T-cell (primary cell): ENCODE measurements around the gene B4GALT5. TPM values are rescaled to one million over a fixed set of nuclear protein-coding genes. Genes with fewer than 3 reads are reported as not detected.

ENCODE experiments used
- ATAC-seq, 4 experiments: fragments of 200-7000 bp in 3 of 4; fragments of 150-1000 bp in 1 of 4; cut with Tn5 transposase; replicated peaks in 1 of 4; 1 replicate in 3 of 4; 2 replicates in 1 of 4; pipeline ENCODE4 v1.10.0; 2021; ENCODE audit warnings: moderate library complexity in 3 of 4, mild to moderate bottlenecking in 2 of 4, moderate number of reproducible peaks in 1 of 4
- CTCF ChIA-PET, 2 donors: fragments of 300-600 bp; sonication (Branson Sonifier 250); formaldehyde crosslinking; loops; one replicate each; lab custom pipeline; 2022; ENCODE audit warnings: antibody characterized with exemption in 2 of 2; lab: Charles Lee
- POLR2A ChIA-PET, 2 donors: fragments of 300-600 bp; sonication (Branson Sonifier 250); formaldehyde crosslinking; loops; one replicate each; lab custom pipeline; 2022; ENCODE audit warnings: antibody characterized with exemption in 2 of 2; lab: Charles Lee
- DNase-seq, 35 experiments: peaks; one replicate each; pipeline versions ENCODE4 v3.0.0 to v3.0.0-alpha.2; 2013 to 2023
- H3K27ac ChIP-seq: one replicate; pipeline ENCODE4 v1.5.1; 2013; ENCODE audit warnings: low read length
- H3K27me3 ChIP-seq, 2 experiments: replicated peaks in 1 of 2; 1 replicate in 1 of 2; 2 replicates in 1 of 2; pipeline versions ENCODE4 v1.6.1 to v1.7.0; 2013; ENCODE audit warnings: low read length in 1 of 2, mixed read lengths in 1 of 2; ENCODE audit not compliant: control insufficient read depth in 2 of 2, insufficient read depth in 2 of 2; ENCODE audit errors: extremely low read depth in 1 of 2
- H3K36me3 ChIP-seq, 2 donors: 1 replicate in 1 of 2; 2 replicates in 1 of 2; pipeline versions ENCODE4 v1.6.1 to v1.7.0; 2013; ENCODE audit warnings: low read length in 1 of 2; ENCODE audit not compliant: control insufficient read depth in 2 of 2, insufficient read depth in 1 of 2; ENCODE audit errors: extremely low read depth in 1 of 2
- H3K4me1 ChIP-seq, 2 experiments: 1 replicate in 1 of 2; 2 replicates in 1 of 2; pipeline versions ENCODE4 v1.6.1 to v1.7.0; 2013; ENCODE audit warnings: low read length in 2 of 2, mixed read lengths in 1 of 2; ENCODE audit not compliant: insufficient read depth in 2 of 2, control insufficient read depth in 1 of 2; ENCODE audit errors: extremely low read depth in 1 of 2
- H3K4me3 ChIP-seq, 2 donors: 1 replicate in 1 of 2; 2 replicates in 1 of 2; pipeline versions ENCODE4 v1.5.1 to v1.7.0; 2013; ENCODE audit warnings: mild to moderate bottlenecking in 2 of 2, low read length in 1 of 2, moderate library complexity in 1 of 2; ENCODE audit not compliant: control insufficient read depth in 1 of 2; ENCODE audit errors: extremely low read depth in 1 of 2
- H3K9me3 ChIP-seq: 2 replicates; pipeline ENCODE4 v1.7.0; 2013
- H3K27ac Mint-ChIP-seq, 2 donors: one replicate each; pipeline ENCODE4 v1.8.0; 2020 to 2021; ENCODE audit warnings: mild to moderate bottlenecking in 2 of 2, mixed read lengths in 2 of 2
- H3K27me3 Mint-ChIP-seq, 2 donors: one replicate each; pipeline ENCODE4 v1.8.0; 2021 to 2022; ENCODE audit warnings: mixed read lengths in 2 of 2
- H3K36me3 Mint-ChIP-seq: one replicate; pipeline ENCODE4 v1.8.0; 2021; ENCODE audit warnings: mixed read lengths
- H3K4me1 Mint-ChIP-seq, 3 donors: one replicate each; pipeline ENCODE4 v1.8.0; 2020 to 2022; ENCODE audit warnings: mixed read lengths in 3 of 3, mild to moderate bottlenecking in 1 of 3
- H3K4me3 Mint-ChIP-seq, 3 donors: one replicate each; pipeline ENCODE4 v1.8.0; 2020 to 2022; ENCODE audit warnings: mild to moderate bottlenecking in 3 of 3, mixed read lengths in 3 of 3, moderate library complexity in 3 of 3
- H3K9me3 Mint-ChIP-seq, 3 donors: one replicate each; pipeline ENCODE4 v1.8.0; 2020 to 2022; ENCODE audit warnings: mixed read lengths in 3 of 3
- WGBS: methylation state at CpG from one replicate; pipeline ENCODE4 v1.1.5; 2013; ENCODE audit warnings: missing lambda C conversion rate; ENCODE audit not compliant: insufficient coverage; 5-methylcytosine and 5-hydroxymethylcytosine counted together
- total RNA-seq, 35 experiments: library from RNA in 6 of 35; stranded (reverse) in 6 of 35; fragments of 120-200 nt in 1 of 35; gene quantifications; one replicate each; pipeline versions ENCODE4 v1.2.1 to v1.2.4 and lab custom pipeline; 2013 to 2026

B4GALT5 gene
- total RNA-seq, 5 donors from 2014 or later (not counting 1 experiment from before 2014, with no cell fraction given), result 4.6 to 11.9 (median 9.2) TPM

GRCh38 chr20:49712996-49713752, 504 bp downstream of the B4GALT5 start:
- peak; percentile 66 to 73 (median 68) for ATAC-seq
- no peaks in the 10 kb centered on the region for H3K9me3 Mint-ChIP-seq
- ChIA-PET POLR2A (no interaction called here), CTCF (interaction anchor here in 1 of 2 donors (0.6 kb wide), 1 partner anchor 114 kb away, joined by 4 read pairs; no protein-coding TSS in a partner anchor)
- peak overlapping the region; percentile 83 to 88 (median 87) for H3K4me3 Mint-ChIP-seq
- peaks cover 0 to 3% of the 10 kb centered on the region in 2 donors for H3K27me3 Mint-ChIP-seq
- Histone ChIP-seq H3K4me1 (peaks cover 4 to 16% of the 10 kb centered on the region in 2 experiments), H3K36me3 (no peaks in the 10 kb centered on the region), H3K4me3 (peak overlapping the region; percentile 66 to 74), H3K27ac (peak overlapping the region; percentile 60), H3K27me3 (no peaks in the 10 kb centered on the region), H3K9me3 (no peaks in the 10 kb centered on the region)
- no peaks in the 10 kb centered on the region for H3K36me3 Mint-ChIP-seq
- under 1% methylated on average over 71 of the region's 71 CpGs for WGBS
- peak in 20 of 35 experiments; percentile 1 to 59 (median 18) for DNase-seq
- H3K27ac Mint-ChIP-seq, result peak overlapping the region; percentile 55 to 73
- peaks cover 36 to 59% (median 45%) of the 10 kb centered on the region in 3 donors for H3K4me1 Mint-ChIP-seq

DNA sequence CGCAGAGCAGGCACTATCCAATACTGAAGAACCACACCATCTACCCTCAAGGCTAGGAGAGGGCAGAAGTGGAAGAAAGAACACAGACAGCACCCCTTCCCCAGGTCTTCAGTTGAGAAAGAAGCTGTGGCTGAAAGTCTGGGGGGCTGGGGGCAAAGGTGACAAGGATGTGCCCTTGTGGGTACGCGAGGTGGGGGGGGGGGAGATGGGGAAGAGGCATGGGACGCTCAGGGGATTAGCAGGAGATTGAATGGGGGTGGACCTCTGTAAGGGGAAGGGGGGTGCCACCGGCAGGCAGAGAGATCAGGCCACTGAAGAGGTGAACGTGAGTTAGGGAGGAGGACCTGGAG, 1.1 kb downstream of the B4GALT5 start:
- H3K27ac Mint-ChIP-seq, result peak overlapping the region; percentile 61 to 64
- peaks cover 36 to 57% (median 45%) of the 10 kb centered on the region in 3 donors for H3K4me1 Mint-ChIP-seq
- DNase-seq, result peak in 1 of 35 experiments; percentile 1

GRCh38 chr20:49712118-49712517, 1.6 kb downstream of the B4GALT5 start:
- H3K4me3 ChIP-seq, result peak overlapping the region in 1 of 2 donors; percentile 66
- no peaks in the 10 kb centered on the region for H3K36me3 Mint-ChIP-seq
- no peak for ATAC-seq
- no peaks in the 10 kb centered on the region for H3K27me3 Mint-ChIP-seq
- peak overlapping the region; percentile 23 to 35 for H3K27ac Mint-ChIP-seq
- H3K4me1 Mint-ChIP-seq, result peaks cover 36 to 59% (median 46%) of the 10 kb centered on the region in 3 donors
- WGBS, result no CpG with 5 or more reads among the region's 4 CpGs
- peaks cover 4 to 20% of the 10 kb centered on the region in 2 experiments for H3K4me1 ChIP-seq
- H3K9me3 ChIP-seq, result no peaks in the 10 kb centered on the region
- DNase-seq, result no peak
- ChIA-PET POLR2A (interaction anchor here in 1 of 2 donors (0.6 kb wide), 1 partner anchor 9 kb away, joined by 3 read pairs; no protein-coding TSS in a partner anchor), CTCF (no interaction called here)
- H3K9me3 Mint-ChIP-seq, result no peaks in the 10 kb centered on the region
- no peaks in the 10 kb centered on the region for H3K27me3 ChIP-seq
- H3K36me3 ChIP-seq, result no peaks in the 10 kb centered on the region
- no peak overlapping the region for H3K27ac ChIP-seq
- H3K4me3 Mint-ChIP-seq, result peak overlapping the region; percentile 83 to 88 (median 87)

More for the DNA sequence above, 1.1 kb downstream of the B4GALT5 start:
- ChIA-PET POLR2A (interaction anchor here in 1 of 2 donors (0.6 kb wide), 1 partner anchor 9 kb away, joined by 3 read pairs; no protein-coding TSS in a partner anchor), CTCF (interaction anchor here in 1 of 2 donors (0.6 kb wide), 1 partner anchor 115 kb away, joined by 4 read pairs; no protein-coding TSS in a partner anchor)
- no peak for ATAC-seq
- H3K36me3 ChIP-seq, result no peaks in the 10 kb centered on the region
- H3K9me3 ChIP-seq, result no peaks in the 10 kb centered on the region
- H3K4me3 Mint-ChIP-seq, result peak overlapping the region; percentile 83 to 88 (median 87)
- 21% methylated on average over 5 of the region's 6 CpGs for WGBS
- H3K36me3 Mint-ChIP-seq, result no peaks in the 10 kb centered on the region
- H3K27ac ChIP-seq, result no peak overlapping the region
- H3K4me1 ChIP-seq, result peaks cover 4 to 18% of the 10 kb centered on the region in 2 experiments
- H3K9me3 Mint-ChIP-seq, result no peaks in the 10 kb centered on the region
- peaks cover 0 to 2% of the 10 kb centered on the region in 2 donors for H3K27me3 Mint-ChIP-seq
- H3K4me3 ChIP-seq, result peak overlapping the region; percentile 66 to 74
- no peaks in the 10 kb centered on the region for H3K27me3 ChIP-seq

DNA sequence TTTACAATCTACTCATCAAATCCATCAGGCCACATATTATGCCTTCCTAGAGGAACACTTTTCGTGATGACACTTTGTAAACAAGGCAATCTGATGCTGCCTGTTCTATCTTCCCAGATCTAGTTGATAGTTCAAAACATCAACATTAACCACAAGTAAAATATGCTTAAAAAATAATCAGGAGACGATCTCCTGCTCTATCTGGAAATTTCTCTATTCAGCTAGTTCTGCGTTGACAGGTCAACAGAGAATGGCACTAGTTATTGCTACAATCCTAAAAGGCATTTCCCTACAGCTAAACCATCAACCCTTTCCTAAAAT, 2.1 kb downstream of the B4GALT5 start:
- Histone ChIP-seq H3K4me1 (peaks cover 4 to 20% of the 10 kb centered on the region in 2 experiments), H3K9me3 (no peaks in the 10 kb centered on the region), H3K27me3 (no peaks in the 10 kb centered on the region), H3K27ac (no peak overlapping the region), H3K36me3 (no peaks in the 10 kb centered on the region), H3K4me3 (no peak overlapping the region)
- Mint-ChIP-seq H3K4me1 (peaks cover 36 to 64% (median 51%) of the 10 kb centered on the region in 3 donors), H3K27me3 (no peaks in the 10 kb centered on the region), H3K4me3 (peak overlapping the region; percentile 83 to 88 (median 87)), H3K9me3 (no peaks in the 10 kb centered on the region), H3K36me3 (no peaks in the 10 kb centered on the region), H3K27ac (peak overlapping the region in 1 of 2 donors; percentile 23)
- ChIA-PET POLR2A (interaction anchor here in 1 of 2 donors (0.5 kb wide), 1 partner anchor 24 kb away, joined by 3 read pairs; no protein-coding TSS in a partner anchor), CTCF (interaction anchor here (0.6 to 1.2 kb wide), 2 partner anchors 42 to 124 kb away, joined by 3 to 6 read pairs; no protein-coding TSS in a partner anchor)
- 79% methylated on average over 2 of the region's 3 CpGs for WGBS
- ATAC-seq (no peak), DNase-seq (no peak)

GRCh38 chr20:49710971-49711666, 2.6 kb downstream of the B4GALT5 start:
- H3K27ac Mint-ChIP-seq, result peak overlapping the region; percentile 0 to 65
- Histone ChIP-seq H3K27me3 (no peaks in the 10 kb centered on the region), H3K27ac (no peak overlapping the region), H3K36me3 (no peaks in the 10 kb centered on the region), H3K4me1 (peaks cover 4 to 20% of the 10 kb centered on the region in 2 experiments), H3K9me3 (no peaks in the 10 kb centered on the region), H3K4me3 (no peak overlapping the region)
- H3K4me1 Mint-ChIP-seq, result peaks cover 36 to 69% (median 56%) of the 10 kb centered on the region in 3 donors
- H3K4me3 Mint-ChIP-seq, result peak overlapping the region; percentile 83 to 88 (median 87)
- no peak for DNase-seq
- POLR2A ChIA-PET, result interaction anchor here (0.5 to 1.5 kb wide), 4 partner anchors 23 to 176 kb away, joined by 3 to 5 read pairs (median 4); no protein-coding TSS in a partner anchor
- no peak for ATAC-seq
- no CpG with 5 or more reads among the region's 3 CpGs for WGBS
- H3K36me3 Mint-ChIP-seq, result no peaks in the 10 kb centered on the region
- CTCF ChIA-PET, result interaction anchor here (0.5 to 1.2 kb wide), 4 partner anchors 41 to 125 kb away, joined by 3 to 6 read pairs (median 3); no protein-coding TSS in a partner anchor
- H3K27me3 Mint-ChIP-seq, result no peaks in the 10 kb centered on the region
- H3K9me3 Mint-ChIP-seq, result no peaks in the 10 kb centered on the region

DNA sequence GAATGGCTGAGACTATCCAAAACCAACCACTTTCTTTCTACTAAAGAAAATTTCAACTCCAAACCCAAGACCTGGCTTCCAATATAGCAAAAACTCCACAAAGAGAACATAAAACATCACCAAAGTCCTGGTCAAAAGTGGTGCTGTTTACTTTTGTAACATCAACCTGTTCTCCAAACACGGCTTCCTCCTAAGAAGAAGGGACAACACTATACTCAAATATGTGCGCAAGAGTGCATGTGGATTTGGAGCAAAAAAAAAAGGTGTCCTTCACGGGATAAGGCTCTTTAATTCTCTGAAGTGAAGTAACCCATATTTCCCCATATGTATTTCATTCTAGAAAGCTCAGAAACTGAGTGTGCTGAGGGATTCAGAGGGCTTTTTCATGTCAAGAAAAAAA, 6.6 kb downstream of the B4GALT5 start:
- Histone ChIP-seq H3K4me3 (no peak overlapping the region), H3K27ac (no peak overlapping the region), H3K4me1 (peaks cover 0 to 14% of the 10 kb centered on the region in 2 experiments), H3K36me3 (no peaks in the 10 kb centered on the region), H3K27me3 (no peaks in the 10 kb centered on the region), H3K9me3 (no peaks in the 10 kb centered on the region)
- ATAC-seq, result no peak
- H3K4me1 Mint-ChIP-seq, result peaks cover 15 to 68% (median 60%) of the 10 kb centered on the region in 3 donors
- no peak overlapping the region for H3K4me3 Mint-ChIP-seq
- peak overlapping the region; percentile 41 to 56 for H3K27ac Mint-ChIP-seq
- H3K27me3 Mint-ChIP-seq, result no peaks in the 10 kb centered on the region
- ChIA-PET CTCF (no interaction called here), POLR2A (interaction anchor here in 1 of 2 donors (0.5 kb wide), 1 partner anchor 657 kb away, joined by 6 read pairs; no protein-coding TSS in a partner anchor)
- DNase-seq, result no peak
- no peaks in the 10 kb centered on the region for H3K9me3 Mint-ChIP-seq
- WGBS, result no CpG with 5 or more reads among the region's 3 CpGs
- peaks cover 3% of the 10 kb centered on the region for H3K36me3 Mint-ChIP-seq
